Measurements from ENCODE around the gene MCRS1. TPM values are rescaled to one million over a fixed set of nuclear protein-coding genes. Genes with fewer than 3 reads are reported as not detected.

MCRS1 gene
- total RNA-seq, 4 donors from 2014 or later, result 42.4 to 73.6 (median 61.1) TPM

DNA sequence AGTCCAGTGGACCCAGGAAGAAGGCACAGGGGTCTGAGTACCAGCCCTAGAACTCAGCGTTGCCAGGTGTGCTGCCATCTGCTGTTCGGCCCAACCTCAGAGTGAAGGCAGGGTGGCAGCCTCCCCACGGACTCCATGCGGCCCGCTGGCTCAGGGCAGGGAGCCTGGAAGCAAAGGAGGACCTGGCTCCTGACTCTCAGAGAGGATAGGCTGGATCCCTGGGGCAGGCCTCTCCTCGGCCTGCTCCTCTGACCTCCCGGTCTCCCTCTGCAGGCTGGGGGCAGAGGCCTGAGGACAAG lies 10.1 kb downstream of the MCRS1 start:
- Histone ChIP-seq H3K27ac (no peak overlapping the region), H3K4me1 (peaks cover 6% of the 10 kb centered on the region), H3K36me3 (peaks cover 69% of the 10 kb centered on the region), H3K4me3 (no peak overlapping the region), H3K27me3 (no peaks in the 10 kb centered on the region), H3K9me3 (no peaks in the 10 kb centered on the region)
- TF ChIP-seq POLR2AphosphoS5 (IDR thresholded peaks at IDR 0.05) (no peak), POLR2A (IDR thresholded peaks at IDR 0.05) (no peak), CTCF (IDR thresholded peaks at IDR 0.05) (no peak), EP300 (IDR thresholded peaks at IDR 0.05) (no peak)
- DNase-seq (ENCODE audit: low spot score in 2 of 2), result no peak
- 66% methylated on average over 5 of the region's 7 CpGs for WGBS

DNA sequence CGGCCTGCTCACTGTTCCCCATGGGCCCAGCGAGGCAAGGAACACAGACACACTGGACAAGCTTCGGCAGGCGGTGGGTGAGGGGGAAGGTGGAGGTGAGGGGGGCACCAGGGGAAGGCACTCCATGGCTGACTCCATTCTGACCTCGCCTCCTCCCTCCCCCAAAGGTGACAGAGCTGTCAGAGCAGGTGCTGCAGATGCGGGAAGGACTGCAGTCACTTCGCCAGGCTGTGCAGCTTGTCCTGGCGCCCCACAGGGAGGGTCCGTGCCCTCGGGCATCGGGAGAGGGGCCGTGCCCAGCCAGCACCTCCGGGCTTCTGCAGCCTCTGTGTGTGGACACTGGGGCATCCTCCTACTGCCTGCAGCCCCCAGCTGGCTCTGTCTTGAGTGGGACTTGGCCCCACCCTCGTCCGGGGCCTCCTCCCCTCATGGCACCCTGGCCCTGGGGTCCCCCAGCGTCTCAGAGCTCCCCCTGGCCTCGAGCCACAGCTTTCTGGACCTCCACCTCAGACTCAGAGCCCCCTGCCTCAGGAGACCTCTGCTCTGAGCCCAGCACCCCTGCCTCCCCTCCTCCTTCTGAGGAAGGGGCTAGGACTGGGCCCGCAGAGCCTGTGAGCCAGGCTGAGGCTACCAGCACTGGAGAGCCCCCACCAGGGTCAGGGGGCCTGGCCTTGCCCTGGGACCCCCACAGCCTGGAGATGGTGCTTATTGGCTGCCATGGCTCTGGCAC lies 10.6 kb downstream of the MCRS1 start:
- Histone ChIP-seq H3K4me1 (peaks cover 11% of the 10 kb centered on the region), H3K4me3 (no peak overlapping the region), H3K27me3 (no peaks in the 10 kb centered on the region), H3K27ac (no peak overlapping the region), H3K9me3 (no peaks in the 10 kb centered on the region), H3K36me3 (peaks cover 64% of the 10 kb centered on the region)
- TF ChIP-seq POLR2AphosphoS5 (IDR thresholded peaks at IDR 0.05), result no peak
- TF ChIP-seq EP300 (IDR thresholded peaks at IDR 0.05), result no peak
- no peak for TF ChIP-seq CTCF (IDR thresholded peaks at IDR 0.05)
- no peak for TF ChIP-seq POLR2A (IDR thresholded peaks at IDR 0.05)
- no peak for DNase-seq (ENCODE audit: low spot score in 2 of 2)
- WGBS, result 90% methylated on average over 11 of the region's 18 CpGs

GRCh38 chr12:49556391-49557186 lies 11.4 kb downstream of the MCRS1 start:
- TF ChIP-seq POLR2A (IDR thresholded peaks at IDR 0.05) (no peak), EP300 (IDR thresholded peaks at IDR 0.05) (no peak), POLR2AphosphoS5 (IDR thresholded peaks at IDR 0.05) (no peak), CTCF (IDR thresholded peaks at IDR 0.05) (no peak)
- no peak overlapping the region for H3K27ac ChIP-seq
- DNase-seq (ENCODE audit: low spot score in 2 of 2), result no peak
- H3K27me3 ChIP-seq, result no peaks in the 10 kb centered on the region
- peaks cover 56% of the 10 kb centered on the region for H3K36me3 ChIP-seq
- H3K4me1 ChIP-seq, result peaks cover 19% of the 10 kb centered on the region
- 67% methylated on average over 3 of the region's 12 CpGs for WGBS
- H3K4me3 ChIP-seq, result no peak overlapping the region
- no peaks in the 10 kb centered on the region for H3K9me3 ChIP-seq

GRCh38 chr12:49555631-49556390 lies 12.1 kb downstream of the MCRS1 start:
- no peak for DNase-seq (ENCODE audit: low spot score in 2 of 2)
- peaks cover 20% of the 10 kb centered on the region for H3K4me1 ChIP-seq
- H3K4me3 ChIP-seq, result no peak overlapping the region
- TF ChIP-seq POLR2AphosphoS5 (IDR thresholded peaks at IDR 0.05) (no peak), EP300 (IDR thresholded peaks at IDR 0.05) (no peak), POLR2A (IDR thresholded peaks at IDR 0.05) (no peak), CTCF (IDR thresholded peaks at IDR 0.05) (no peak)
- H3K9me3 ChIP-seq, result no peaks in the 10 kb centered on the region
- peaks cover 49% of the 10 kb centered on the region for H3K36me3 ChIP-seq
- no peaks in the 10 kb centered on the region for H3K27me3 ChIP-seq
- no peak overlapping the region for H3K27ac ChIP-seq
- WGBS, result 85% methylated on average over 13 of the region's 18 CpGs

DNA sequence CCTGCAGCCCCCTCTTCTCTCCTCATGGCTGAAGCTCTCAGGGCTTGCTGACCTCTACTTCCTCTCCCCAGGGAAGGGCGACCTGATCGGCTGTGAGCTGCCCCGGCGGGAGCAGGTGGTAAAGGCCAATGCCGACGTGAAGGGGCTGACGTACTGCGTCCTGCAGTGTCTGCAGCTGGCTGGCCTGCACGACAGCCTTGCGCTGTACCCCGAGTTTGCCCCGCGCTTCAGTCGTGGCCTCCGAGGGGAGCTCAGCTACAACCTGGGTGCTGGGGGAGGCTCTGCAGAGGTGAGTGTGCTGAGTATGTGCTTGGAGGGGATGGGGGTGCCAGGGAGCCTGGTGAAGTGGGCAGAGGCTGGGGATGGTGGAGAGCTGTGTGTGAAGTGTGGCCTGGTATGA lies 13.7 kb downstream of the MCRS1 start:
- Histone ChIP-seq H3K36me3 (peaks cover 33% of the 10 kb centered on the region), H3K27ac (no peak overlapping the region), H3K9me3 (no peaks in the 10 kb centered on the region), H3K4me1 (peaks cover 26% of the 10 kb centered on the region), H3K27me3 (peaks cover 7% of the 10 kb centered on the region), H3K4me3 (no peak overlapping the region)
- DNase-seq (ENCODE audit: low spot score in 2 of 2), result no peak
- TF ChIP-seq POLR2A (IDR thresholded peaks at IDR 0.05) (no peak), POLR2AphosphoS5 (IDR thresholded peaks at IDR 0.05) (no peak), EP300 (IDR thresholded peaks at IDR 0.05) (no peak), CTCF (IDR thresholded peaks at IDR 0.05) (no peak)
- WGBS, result 81% methylated on average over 5 of the region's 15 CpGs
